ENCODE measurements around the gene PRMT7. TPM values are rescaled to one million over a fixed set of nuclear protein-coding genes. Genes with fewer than 3 reads are reported as not detected.

The PRMT7 gene
- total and polyA plus RNA-seq, 10 donors: 25.0 to 66.4 (median 42.0) TPM

GRCh38 chr16:68281368-68282063 is 29.3 kb upstream of the PRMT7 start:
- no peak for TF ChIP-seq POLR2A (IDR thresholded peaks at IDR 0.05)
- TF ChIP-seq, protein P1, sequence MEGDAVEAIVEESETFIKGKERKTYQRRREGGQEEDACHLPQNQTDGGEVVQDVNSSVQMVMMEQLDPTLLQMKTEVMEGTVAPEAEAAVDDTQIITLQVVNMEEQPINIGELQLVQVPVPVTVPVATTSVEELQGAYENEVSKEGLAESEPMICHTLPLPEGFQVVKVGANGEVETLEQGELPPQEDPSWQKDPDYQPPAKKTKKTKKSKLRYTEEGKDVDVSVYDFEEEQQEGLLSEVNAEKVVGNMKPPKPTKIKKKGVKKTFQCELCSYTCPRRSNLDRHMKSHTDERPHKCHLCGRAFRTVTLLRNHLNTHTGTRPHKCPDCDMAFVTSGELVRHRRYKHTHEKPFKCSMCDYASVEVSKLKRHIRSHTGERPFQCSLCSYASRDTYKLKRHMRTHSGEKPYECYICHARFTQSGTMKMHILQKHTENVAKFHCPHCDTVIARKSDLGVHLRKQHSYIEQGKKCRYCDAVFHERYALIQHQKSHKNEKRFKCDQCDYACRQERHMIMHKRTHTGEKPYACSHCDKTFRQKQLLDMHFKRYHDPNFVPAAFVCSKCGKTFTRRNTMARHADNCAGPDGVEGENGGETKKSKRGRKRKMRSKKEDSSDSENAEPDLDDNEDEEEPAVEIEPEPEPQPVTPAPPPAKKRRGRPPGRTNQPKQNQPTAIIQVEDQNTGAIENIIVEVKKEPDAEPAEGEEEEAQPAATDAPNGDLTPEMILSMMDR (IDR thresholded peaks at IDR 0.05 in 8 of 11, conservative IDR thresholded peaks at IDR 0.05 in 3 of 11): no peak
- no peak for TF ChIP-seq POLR2AphosphoS5 (IDR thresholded peaks at IDR 0.05)
- Histone ChIP-seq H3K27me3 (replicated peaks in 1 of 7) (no peaks in the 10 kb centered on the region), H3K9me3 (no peaks in the 10 kb centered on the region), H3K4me1 (peaks cover 36 to 88% (median 48%) of the 10 kb centered on the region in 6 donors), H3K4me3 (no peak overlapping the region), H3K36me3 (peaks cover 0 to 58% (median 4%) of the 10 kb centered on the region in 6 donors), H3K27ac (peak overlapping the region in 3 of 8 donors; percentile 23 to 84 (median 37))
- no peak for DNase-seq
- 65 to 79% (median 74%) methylated on average over 4 of the region's 4 CpGs for WGBS, 5 donors
- intact Hi-C loops (cut with DNase I; ENCODE audit: low total_unique reads): no loop called here

DNA sequence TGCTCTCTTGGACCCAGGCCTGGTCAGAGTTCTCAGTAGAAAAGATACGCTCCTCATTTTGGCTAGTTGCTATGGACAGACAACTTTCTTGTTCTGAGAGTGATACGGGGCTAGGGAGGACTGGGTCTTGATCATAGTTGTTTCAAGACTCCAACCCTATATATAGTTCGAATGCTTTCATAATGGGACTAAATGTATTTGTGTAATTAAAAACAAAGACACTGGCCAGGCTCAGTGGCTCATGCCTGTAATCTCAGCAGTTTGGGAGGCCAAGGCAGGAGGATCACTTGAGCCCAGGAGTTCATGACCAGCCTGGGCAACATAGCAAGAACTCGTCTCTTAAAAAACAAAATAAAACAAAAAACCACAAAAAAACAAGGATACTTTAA is 28.8 kb upstream of the PRMT7 start:
- Histone ChIP-seq H3K4me3 (no peak overlapping the region), H3K27ac (peak overlapping the region in 3 of 8 donors; percentile 23 to 84 (median 37)), H3K9me3 (no peaks in the 10 kb centered on the region), H3K4me1 (peaks cover 40 to 88% (median 50%) of the 10 kb centered on the region in 6 donors), H3K27me3 (replicated peaks in 1 of 7) (no peaks in the 10 kb centered on the region), H3K36me3 (peaks cover 0 to 54% (median 4%) of the 10 kb centered on the region in 6 donors)
- no peak for DNase-seq
- no peak for TF ChIP-seq POLR2A (IDR thresholded peaks at IDR 0.05)
- TF ChIP-seq POLR2AphosphoS5 (IDR thresholded peaks at IDR 0.05): no peak
- TF ChIP-seq, protein P1 (IDR thresholded peaks at IDR 0.05 in 8 of 11, conservative IDR thresholded peaks at IDR 0.05 in 3 of 11): no peak
- intact Hi-C loops (cut with DNase I; ENCODE audit: low total_unique reads): no loop called here
- WGBS, 5 donors: 79 to 94% (median 89%) methylated on average over 4 of the region's 4 CpGs

GRCh38 chr16:68283346-68283745 is 27.5 kb upstream of the PRMT7 start:
- intact Hi-C loops (cut with DNase I; ENCODE audit: low total_unique reads): no loop called here
- H3K4me1 ChIP-seq: peaks cover 53 to 93% (median 63%) of the 10 kb centered on the region in 6 donors
- H3K36me3 ChIP-seq: peaks cover 0 to 55% (median 4%) of the 10 kb centered on the region in 6 donors
- no peak for DNase-seq
- peak overlapping the region; percentile 64 to 92 (median 82) for H3K27ac ChIP-seq
- TF ChIP-seq, protein P1 (IDR thresholded peaks at IDR 0.05 in 8 of 11, conservative IDR thresholded peaks at IDR 0.05 in 3 of 11): no peak
- peak in 1 of 3 donors; percentile 2 for TF ChIP-seq POLR2AphosphoS5 (IDR thresholded peaks at IDR 0.05)
- H3K9me3 ChIP-seq: no peaks in the 10 kb centered on the region
- WGBS, 5 donors: 43 to 53% (median 46%) methylated on average over 5 of the region's 5 CpGs
- H3K27me3 ChIP-seq (replicated peaks in 1 of 7): no peaks in the 10 kb centered on the region
- H3K4me3 ChIP-seq: peak overlapping the region in 1 of 8 donors; percentile 52

GRCh38 chr16:68283801-68284598 is 26.8 kb upstream of the PRMT7 start:
- H3K27ac ChIP-seq: peak overlapping the region; percentile 64 to 92 (median 82)

More at GRCh38 chr16:68283801-68284598, 26.8 kb upstream of the PRMT7 start:
- 31 to 52% (median 45%) methylated on average over 9 of the region's 9 CpGs for WGBS, 5 donors
- Histone ChIP-seq H3K36me3 (peaks cover 0 to 55% (median 4%) of the 10 kb centered on the region in 6 donors), H3K9me3 (no peaks in the 10 kb centered on the region), H3K4me1 (peaks cover 58 to 99% (median 69%) of the 10 kb centered on the region in 6 donors), H3K27me3 (replicated peaks in 1 of 7) (no peaks in the 10 kb centered on the region), H3K4me3 (peak overlapping the region in 2 of 8 donors; percentile 4 to 52)
- TF ChIP-seq, protein P1 (IDR thresholded peaks at IDR 0.05 in 8 of 11, conservative IDR thresholded peaks at IDR 0.05 in 3 of 11): no peak
- TF ChIP-seq POLR2AphosphoS5 (IDR thresholded peaks at IDR 0.05) (no peak), POLR2A (IDR thresholded peaks at IDR 0.05) (no peak)
- no peak for DNase-seq
- intact Hi-C loops (cut with DNase I; ENCODE audit: low total_unique reads): no loop called here
